RWPE2 (cell line): ENCODE data around the gene RBM44.

Experiments used
- ATAC-seq: fragments of 200-7000 bp; cut with Tn5 transposase; 3 replicates; pipeline ENCODE4 v1.9.1; 2021; ENCODE audit warnings: low read depth
- DNase-seq: peaks from one replicate; pipeline ENCODE4 v3.0.0-alpha.2; 2020; ENCODE audit warnings: low spot score
- H3K27ac ChIP-seq: fragments of 450-650 bp; 2 replicates; pipeline ENCODE4 v1.5.1; 2017; ENCODE audit warnings: mild to moderate bottlenecking; ENCODE audit not compliant: poor library complexity, severe bottlenecking
- H3K27me3 ChIP-seq: fragments of 250-450 bp; sonication (Bioruptor Pico); 2 replicates; pipeline ENCODE4 v1.5.1; 2021; ENCODE audit warnings: mild to moderate bottlenecking, moderate library complexity; ENCODE audit not compliant: insufficient read depth, poor library complexity, severe bottlenecking
- H3K36me3 ChIP-seq: fragments of 250-450 bp; sonication (Bioruptor Pico); 2 replicates; pipeline ENCODE4 v1.5.1; 2020; ENCODE audit warnings: low read depth, mild to moderate bottlenecking, moderate library complexity
- H3K4me1 ChIP-seq: fragments of 250-450 bp; sonication (Bioruptor Pico); 2 replicates; pipeline ENCODE4 v1.5.1; 2021; ENCODE audit warnings: mild to moderate bottlenecking, moderate library complexity; ENCODE audit not compliant: insufficient read depth, poor library complexity, severe bottlenecking
- H3K4me3 ChIP-seq: fragments of 250-450 bp; sonication (Bioruptor Pico); 2 replicates; pipeline ENCODE4 v1.5.1; 2021; ENCODE audit warnings: mild to moderate bottlenecking, moderate library complexity; ENCODE audit not compliant: severe bottlenecking
- H3K9me3 ChIP-seq: fragments of 250-450 bp; sonication (Bioruptor Pico); 2 replicates; pipeline ENCODE4 v1.5.1; 2021; ENCODE audit warnings: mild to moderate bottlenecking, moderate library complexity; ENCODE audit not compliant: severe bottlenecking
- CTCF ChIP-seq: fragments of 450-650 bp; IDR thresholded peaks from one replicate; pipeline ENCODE4 v1.5.1; 2017; ENCODE audit warnings: mild to moderate bottlenecking, moderate library complexity; ENCODE audit not compliant: poor library complexity, severe bottlenecking

Gene RBM44

GRCh38 chr2:237885931-237886684, 87.5 kb downstream of the RBM44 start:
- H3K27ac ChIP-seq, result no peak overlapping the region
- DNase-seq (peak; percentile 64), ATAC-seq (no peak)
- no peak overlapping the region for H3K4me3 ChIP-seq
- H3K4me1 ChIP-seq, result peaks cover 8% of the 10 kb centered on the region
- no peak for TF ChIP-seq CTCF
- H3K9me3 ChIP-seq, result no peaks in the 10 kb centered on the region
- no peaks in the 10 kb centered on the region for H3K36me3 ChIP-seq
- no peaks in the 10 kb centered on the region for H3K27me3 ChIP-seq

GRCh38 chr2:237886685-237887481, 88.3 kb downstream of the RBM44 start:
- Histone ChIP-seq H3K9me3 (no peaks in the 10 kb centered on the region), H3K27me3 (no peaks in the 10 kb centered on the region), H3K4me3 (no peak overlapping the region), H3K4me1 (peaks cover 8% of the 10 kb centered on the region), H3K27ac (no peak overlapping the region), H3K36me3 (no peaks in the 10 kb centered on the region)
- TF ChIP-seq CTCF, result no peak
- ATAC-seq (no peak), DNase-seq (no peak)

GRCh38 chr2:237888389-237888788, 89.8 kb downstream of the RBM44 start:
- no peak for DNase-seq
- Histone ChIP-seq H3K27me3 (no peaks in the 10 kb centered on the region), H3K36me3 (no peaks in the 10 kb centered on the region), H3K4me1 (peaks cover 8% of the 10 kb centered on the region), H3K4me3 (no peak overlapping the region), H3K9me3 (no peaks in the 10 kb centered on the region), H3K27ac (peak overlapping the region; percentile 26)
- TF ChIP-seq CTCF, result no peak
- no peak for ATAC-seq

GRCh38 chr2:237889016-237889415, 90.4 kb downstream of the RBM44 start:
- no peak for TF ChIP-seq CTCF
- Histone ChIP-seq H3K27me3 (no peaks in the 10 kb centered on the region), H3K4me3 (no peak overlapping the region), H3K36me3 (no peaks in the 10 kb centered on the region), H3K4me1 (peaks cover 8% of the 10 kb centered on the region), H3K27ac (peak overlapping the region; percentile 26), H3K9me3 (no peaks in the 10 kb centered on the region)
- DNase-seq (no peak), ATAC-seq (no peak)

GRCh38 chr2:237889811-237890210, 91.2 kb downstream of the RBM44 start:
- Histone ChIP-seq H3K4me1 (peaks cover 8% of the 10 kb centered on the region), H3K36me3 (no peaks in the 10 kb centered on the region), H3K27me3 (no peaks in the 10 kb centered on the region), H3K4me3 (no peak overlapping the region), H3K27ac (no peak overlapping the region), H3K9me3 (no peaks in the 10 kb centered on the region)
- no peak for ATAC-seq
- no peak for DNase-seq
- no peak for TF ChIP-seq CTCF
